Myocyte (in vitro differentiated cells): ENCODE results near the gene FFAR3. TPM values are rescaled to one million over a fixed set of nuclear protein-coding genes. Genes with fewer than 3 reads are reported as not detected.
"Not testable (repeated sequence)": the region's sequence is repeated elsewhere in the genome, so short reads cannot be mapped to it uniquely, and the experiment has no call there.

Source experiments
- DNase-seq: peaks from one replicate; pipeline ENCODE4 v3.0.0-alpha.2; 2012; ENCODE audit warnings: low read depth
- total RNA-seq: library from RNA; depleted of rRNA; stranded (reverse); fragments of >200 nt; gene quantifications from 2 replicates; pipeline ENCODE4 v1.2.3, GENCODE V29; 2014

The FFAR3 gene
- total RNA-seq, 1 donor from 2014 or later: not detected

- DNase-seq: no peak
Observed at GRCh38 chr19:35349614-35350521, 8.4 kb upstream of the FFAR3 start.

GRCh38 chr19:35350591-35350990 lies 7.7 kb upstream of the FFAR3 start:
- DNase-seq: no peak

- no peak for DNase-seq
Observed at GRCh38 chr19:35351411-35352176, 6.7 kb upstream of the FFAR3 start.

GRCh38 chr19:35352177-35352447 lies 6.1 kb upstream of the FFAR3 start:
- no peak for DNase-seq

- DNase-seq: peak; percentile 69
Observed at GRCh38 chr19:35352448-35353304, 5.6 kb upstream of the FFAR3 start.

- DNase-seq: no peak
Observed at GRCh38 chr19:35353635-35354034, 4.6 kb upstream of the FFAR3 start.

- DNase-seq: no peak
Observed at GRCh38 chr19:35354898-35355297, 3.4 kb upstream of the FFAR3 start.

GRCh38 chr19:35355791-35356460 lies 2.3 kb upstream of the FFAR3 start:
- no peak for DNase-seq

GRCh38 chr19:35358834-35359233 lies 574 bp downstream of the FFAR3 start:
- DNase-seq: not testable (repeated sequence)

GRCh38 chr19:35359395-35359794 lies 1.1 kb downstream of the FFAR3 start:
- DNase-seq: not testable (repeated sequence)

GRCh38 chr19:35360081-35360480 lies 1.8 kb downstream of the FFAR3 start:
- not testable (repeated sequence) for DNase-seq

- DNase-seq: no peak
Observed at GRCh38 chr19:35360880-35361420, 2.7 kb downstream of the FFAR3 start.

GRCh38 chr19:35362261-35363000 lies 4.2 kb downstream of the FFAR3 start:
- DNase-seq: no peak

GRCh38 chr19:35363001-35363590 lies 4.8 kb downstream of the FFAR3 start:
- no peak for DNase-seq

- no peak for DNase-seq
Observed at GRCh38 chr19:35363711-35364425, 5.6 kb downstream of the FFAR3 start.

- DNase-seq: no peak
Observed at GRCh38 chr19:35365303-35365702, 7.0 kb downstream of the FFAR3 start.

GRCh38 chr19:35368378-35368777 lies 10.1 kb downstream of the FFAR3 start:
- DNase-seq: no peak

GRCh38 chr19:35369522-35369921 lies 11.3 kb downstream of the FFAR3 start:
- no peak for DNase-seq

- DNase-seq: no peak
Observed at GRCh38 chr19:35370722-35371121, 12.5 kb downstream of the FFAR3 start, which contains the start of gene GPR42. GPR42 (plus strand) TSS chr19:35371068; CDS start chr19:35371360, 292 bp downstream.
